Measurements from ENCODE around the gene COX8A. TPM values are rescaled to one million over a fixed set of nuclear protein-coding genes. Genes with fewer than 3 reads are reported as not detected.

COX8A gene
- total RNA-seq (100 to 1,000 TPM; 373 to 424 TPM), polyA plus RNA-seq (388 TPM)

- peak; percentile 88 to 97 (median 94) for DNase-seq
- Mint-ChIP-seq H3K27ac (peak within 1 kb of the TSS; percentile 99 to 100 (median 100)), H3K27me3 (peaks cover under 1 to 6% of the 10 kb centered on the region in 2 donors), H3K4me3 (peak within 1 kb of the TSS; percentile 99 to 100 (median 100)), H3K4me1 (peaks cover 25 to 35% (median 25%) of the 10 kb centered on the region in 3 donors), H3K36me3 (peaks cover 0 to 14% (median 3%) of the 10 kb centered on the region in 3 donors), H3K9me3 (no peaks in the 10 kb centered on the region)
- Histone ChIP-seq H3K4me3 (ENCODE audit: low read length) (peak within 1 kb of the TSS; percentile 100), H3K9me3 (ENCODE audit: low read length) (no peaks in the 10 kb centered on the region), H3K36me3 (ENCODE audit: insufficient read depth, low read length) (no peaks in the 10 kb centered on the region), H3K27me3 (ENCODE audit: insufficient read depth, low read length, poor library complexity, severe bottlenecking) (no peaks in the 10 kb centered on the region), H3K27ac (ENCODE audit: low read depth, low read length) (peak within 1 kb of the TSS; percentile 92), H3K4me1 (ENCODE audit: insufficient read depth, low read length) (peaks cover 13% of the 10 kb centered on the region)
- POLR2A ChIA-PET = interaction anchor here (0.6 to 1.0 kb wide), 2 partner anchors 11 to 24 kb away, joined by 4 to 6 read pairs; partner anchors contain the start of gene OTUB1
- CTCF ChIA-PET = interaction anchor here (1.0 to 1.6 kb wide), 5 partner anchors 10 to 211 kb away, joined by 3 to 5 read pairs (median 4); partner anchors contain the start of gene STIP1
Measured at GRCh38 chr11:63974259-63975143, at the start of gene COX8A. Gene COX8A, plus strand, starts transcription at chr11:63974620. Its CDS starts 61 bp downstream, at chr11:63974681.

GRCh38 chr11:63929616-63930015, 44.8 kb upstream of the COX8A start:
- Histone ChIP-seq H3K36me3 (ENCODE audit: insufficient read depth, low read length) (no peaks in the 10 kb centered on the region), H3K27me3 (ENCODE audit: insufficient read depth, low read length, poor library complexity, severe bottlenecking) (no peaks in the 10 kb centered on the region), H3K27ac (ENCODE audit: low read depth, low read length) (no peak overlapping the region), H3K4me1 (ENCODE audit: insufficient read depth, low read length) (no peaks in the 10 kb centered on the region), H3K4me3 (ENCODE audit: low read length) (no peak overlapping the region), H3K9me3 (ENCODE audit: low read length) (no peaks in the 10 kb centered on the region)
- Mint-ChIP-seq H3K27ac (no peak overlapping the region), H3K27me3 (peaks cover 0 to 7% of the 10 kb centered on the region in 2 donors), H3K36me3 (no peaks in the 10 kb centered on the region), H3K9me3 (no peaks in the 10 kb centered on the region), H3K4me1 (no peaks in the 10 kb centered on the region), H3K4me3 (no peak overlapping the region)
- ChIA-PET POLR2A (no interaction called here), CTCF (interaction anchor here (1.0 kb wide), 1 partner anchor 23 kb away, joined by 3 read pairs; no protein-coding TSS in a partner anchor)
- DNase-seq = no peak

GRCh38 chr11:63931045-63931444, 43.4 kb upstream of the COX8A start:
- ChIA-PET CTCF (interaction anchor here (1.0 to 1.2 kb wide), 2 partner anchors 15 to 219 kb away, joined by 3 read pairs; no protein-coding TSS in a partner anchor), POLR2A (no interaction called here)
- H3K4me3 ChIP-seq (ENCODE audit: low read length) = no peak overlapping the region

GRCh38 chr11:63931876-63932275, 42.5 kb upstream of the COX8A start:
- Mint-ChIP-seq H3K27ac (no peak overlapping the region), H3K4me3 (no peak overlapping the region), H3K9me3 (no peaks in the 10 kb centered on the region), H3K27me3 (peaks cover 0 to 4% of the 10 kb centered on the region in 2 donors), H3K4me1 (no peaks in the 10 kb centered on the region), H3K36me3 (no peaks in the 10 kb centered on the region)
- Histone ChIP-seq H3K9me3 (ENCODE audit: low read length) (no peaks in the 10 kb centered on the region), H3K27ac (ENCODE audit: low read depth, low read length) (no peak overlapping the region), H3K4me3 (ENCODE audit: low read length) (no peak overlapping the region), H3K27me3 (ENCODE audit: insufficient read depth, low read length, poor library complexity, severe bottlenecking) (no peaks in the 10 kb centered on the region), H3K36me3 (ENCODE audit: insufficient read depth, low read length) (no peaks in the 10 kb centered on the region), H3K4me1 (ENCODE audit: insufficient read depth, low read length) (no peaks in the 10 kb centered on the region)
- CTCF ChIA-PET = interaction anchor here (1.0 kb wide), 1 partner anchor 219 kb away, joined by 3 read pairs; no protein-coding TSS in a partner anchor
- POLR2A ChIA-PET = no interaction called here
- DNase-seq = no peak

More at GRCh38 chr11:63931045-63931444, 43.4 kb upstream of the COX8A start:
- H3K36me3 ChIP-seq (ENCODE audit: insufficient read depth, low read length) = no peaks in the 10 kb centered on the region
- H3K9me3 ChIP-seq (ENCODE audit: low read length) = no peaks in the 10 kb centered on the region
- DNase-seq = peak in 1 of 5 donors; percentile 33
- H3K27ac ChIP-seq (ENCODE audit: low read depth, low read length) = no peak overlapping the region
- no peaks in the 10 kb centered on the region for H3K27me3 ChIP-seq (ENCODE audit: insufficient read depth, low read length, poor library complexity, severe bottlenecking)
- no peaks in the 10 kb centered on the region for H3K36me3 Mint-ChIP-seq
- no peaks in the 10 kb centered on the region for H3K9me3 Mint-ChIP-seq
- no peaks in the 10 kb centered on the region for H3K4me1 ChIP-seq (ENCODE audit: insufficient read depth, low read length)
- peaks cover 0 to 7% of the 10 kb centered on the region in 2 donors for H3K27me3 Mint-ChIP-seq
- no peaks in the 10 kb centered on the region for H3K4me1 Mint-ChIP-seq
- H3K4me3 Mint-ChIP-seq = no peak overlapping the region
- H3K27ac Mint-ChIP-seq = peak overlapping the region in 1 of 8 donors; percentile 51

- Histone ChIP-seq H3K36me3 (ENCODE audit: insufficient read depth, low read length) (no peaks in the 10 kb centered on the region), H3K9me3 (ENCODE audit: low read length) (no peaks in the 10 kb centered on the region), H3K27me3 (ENCODE audit: insufficient read depth, low read length, poor library complexity, severe bottlenecking) (no peaks in the 10 kb centered on the region), H3K27ac (ENCODE audit: low read depth, low read length) (no peak overlapping the region), H3K4me3 (ENCODE audit: low read length) (no peak overlapping the region), H3K4me1 (ENCODE audit: insufficient read depth, low read length) (peaks cover 5% of the 10 kb centered on the region)
- ChIA-PET POLR2A (no interaction called here), CTCF (no interaction called here)
- no peaks in the 10 kb centered on the region for H3K9me3 Mint-ChIP-seq
- peaks cover 5 to 10% (median 6%) of the 10 kb centered on the region in 3 donors for H3K4me1 Mint-ChIP-seq
- H3K27me3 Mint-ChIP-seq = no peaks in the 10 kb centered on the region
- DNase-seq = no peak
- H3K4me3 Mint-ChIP-seq = peak overlapping the region in 1 of 7 donors; percentile 9
- H3K36me3 Mint-ChIP-seq = peaks cover 0 to 2% (median 0%) of the 10 kb centered on the region in 3 donors
- H3K27ac Mint-ChIP-seq = no peak overlapping the region
Measured at GRCh38 chr11:63933459-63933858, 41.0 kb upstream of the COX8A start.

GRCh38 chr11:63937713-63938478, 36.5 kb upstream of the COX8A start:
- H3K27ac Mint-ChIP-seq = peak overlapping the region; percentile 64 to 96 (median 92)
- peaks cover 0 to 12% (median 0%) of the 10 kb centered on the region in 3 donors for H3K36me3 Mint-ChIP-seq
- H3K9me3 Mint-ChIP-seq = no peaks in the 10 kb centered on the region
- Histone ChIP-seq H3K27me3 (ENCODE audit: insufficient read depth, low read length, poor library complexity, severe bottlenecking) (no peaks in the 10 kb centered on the region), H3K36me3 (ENCODE audit: insufficient read depth, low read length) (no peaks in the 10 kb centered on the region), H3K9me3 (ENCODE audit: low read length) (no peaks in the 10 kb centered on the region), H3K4me3 (ENCODE audit: low read length) (peak overlapping the region; percentile 87), H3K27ac (ENCODE audit: low read depth, low read length) (peak overlapping the region; percentile 53), H3K4me1 (ENCODE audit: insufficient read depth, low read length) (peaks cover 15% of the 10 kb centered on the region)
- ChIA-PET CTCF (interaction anchor here (4.2 kb wide), 1 partner anchor 99 kb away, joined by 21 read pairs; the partner anchor contains the start of gene MARK2), POLR2A (interaction anchor here (0.6 kb wide), 2 partner anchors 93 to 1199 kb away, joined by 3 read pairs; no protein-coding TSS in a partner anchor)
- peak overlapping the region; percentile 85 to 92 (median 89) for H3K4me3 Mint-ChIP-seq
- H3K27me3 Mint-ChIP-seq = no peaks in the 10 kb centered on the region
- peak in 1 of 5 donors; percentile 29 for DNase-seq
- H3K4me1 Mint-ChIP-seq = peaks cover 22 to 26% (median 26%) of the 10 kb centered on the region in 3 donors

- Histone ChIP-seq H3K27me3 (ENCODE audit: insufficient read depth, low read length, poor library complexity, severe bottlenecking) (no peaks in the 10 kb centered on the region), H3K9me3 (ENCODE audit: low read length) (no peaks in the 10 kb centered on the region), H3K36me3 (ENCODE audit: insufficient read depth, low read length) (no peaks in the 10 kb centered on the region), H3K27ac (ENCODE audit: low read depth, low read length) (peak within 1 kb of the TSS; percentile 59), H3K4me3 (ENCODE audit: low read length) (peak within 1 kb of the TSS; percentile 87), H3K4me1 (ENCODE audit: insufficient read depth, low read length) (peaks cover 15% of the 10 kb centered on the region)
- POLR2A ChIA-PET = interaction anchor here (0.6 to 1.0 kb wide), 3 partner anchors 13 to 1198 kb away, joined by 3 to 5 read pairs (median 4); partner anchors contain the start of gene MARK2
- peaks cover 22 to 27% (median 26%) of the 10 kb centered on the region in 3 donors for H3K4me1 Mint-ChIP-seq
- no peaks in the 10 kb centered on the region for H3K27me3 Mint-ChIP-seq
- H3K9me3 Mint-ChIP-seq = no peaks in the 10 kb centered on the region
- H3K36me3 Mint-ChIP-seq = peaks cover 0 to 12% (median 0%) of the 10 kb centered on the region in 3 donors
- peak; percentile 86 to 96 (median 94) for DNase-seq
- peak within 1 kb of the TSS; percentile 85 to 92 (median 89) for H3K4me3 Mint-ChIP-seq
- peak within 1 kb of the TSS; percentile 64 to 97 (median 93) for H3K27ac Mint-ChIP-seq
- CTCF ChIA-PET = interaction anchor here (4.2 kb wide), 1 partner anchor 100 kb away, joined by 21 read pairs; the partner anchor contains the start of gene MARK2
Measured at GRCh38 chr11:63938479-63939396, 35.7 kb upstream of the COX8A start, which contains the start of gene NAA40. Gene NAA40, plus strand, starts transcription at chr11:63939002. Its CDS starts 95 bp downstream, at chr11:63939097.
